ENCODE data around the gene SFMBT1. TPM values are rescaled to one million over a fixed set of nuclear protein-coding genes. Genes with fewer than 3 reads are reported as not detected.

SFMBT1 gene
- total and polyA plus RNA-seq, 9 of the 15 experiments (the other 6 are each of a cell fraction or from before 2014, with no cell fraction given) = 0.76 to 6.6 (median 3.6) TPM

GRCh38 chr3:53074366-53074696, 28.5 kb upstream of the SFMBT1 start (continued):
- TF ChIP-seq MNT (conservative IDR thresholded peaks at IDR 0.05) = no peak
- TF ChIP-seq PHB (CRISPR knock-in tag; IDR thresholded peaks at IDR 0.05) = no peak
- TF ChIP-seq, protein P1, sequence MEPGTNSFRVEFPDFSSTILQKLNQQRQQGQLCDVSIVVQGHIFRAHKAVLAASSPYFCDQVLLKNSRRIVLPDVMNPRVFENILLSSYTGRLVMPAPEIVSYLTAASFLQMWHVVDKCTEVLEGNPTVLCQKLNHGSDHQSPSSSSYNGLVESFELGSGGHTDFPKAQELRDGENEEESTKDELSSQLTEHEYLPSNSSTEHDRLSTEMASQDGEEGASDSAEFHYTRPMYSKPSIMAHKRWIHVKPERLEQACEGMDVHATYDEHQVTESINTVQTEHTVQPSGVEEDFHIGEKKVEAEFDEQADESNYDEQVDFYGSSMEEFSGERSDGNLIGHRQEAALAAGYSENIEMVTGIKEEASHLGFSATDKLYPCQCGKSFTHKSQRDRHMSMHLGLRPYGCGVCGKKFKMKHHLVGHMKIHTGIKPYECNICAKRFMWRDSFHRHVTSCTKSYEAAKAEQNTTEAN (CRISPR knock-in tag; IDR thresholded peaks at IDR 0.05) = no peak
- no peak for TF ChIP-seq BRCA1 (IDR thresholded peaks at IDR 0.05)
- no peak for TF ChIP-seq BRCA1 (CRISPR knock-in tag; IDR thresholded peaks at IDR 0.05)
- no peak for TF ChIP-seq POU5F1 (IDR thresholded peaks at IDR 0.05; ENCODE audit: borderline replicate concordance, low read depth, low read length, partially characterized antibody)
- no peak for TF ChIP-seq TCF3 (CRISPR knock-in tag; IDR thresholded peaks at IDR 0.05)
- TF ChIP-seq, protein P2, sequence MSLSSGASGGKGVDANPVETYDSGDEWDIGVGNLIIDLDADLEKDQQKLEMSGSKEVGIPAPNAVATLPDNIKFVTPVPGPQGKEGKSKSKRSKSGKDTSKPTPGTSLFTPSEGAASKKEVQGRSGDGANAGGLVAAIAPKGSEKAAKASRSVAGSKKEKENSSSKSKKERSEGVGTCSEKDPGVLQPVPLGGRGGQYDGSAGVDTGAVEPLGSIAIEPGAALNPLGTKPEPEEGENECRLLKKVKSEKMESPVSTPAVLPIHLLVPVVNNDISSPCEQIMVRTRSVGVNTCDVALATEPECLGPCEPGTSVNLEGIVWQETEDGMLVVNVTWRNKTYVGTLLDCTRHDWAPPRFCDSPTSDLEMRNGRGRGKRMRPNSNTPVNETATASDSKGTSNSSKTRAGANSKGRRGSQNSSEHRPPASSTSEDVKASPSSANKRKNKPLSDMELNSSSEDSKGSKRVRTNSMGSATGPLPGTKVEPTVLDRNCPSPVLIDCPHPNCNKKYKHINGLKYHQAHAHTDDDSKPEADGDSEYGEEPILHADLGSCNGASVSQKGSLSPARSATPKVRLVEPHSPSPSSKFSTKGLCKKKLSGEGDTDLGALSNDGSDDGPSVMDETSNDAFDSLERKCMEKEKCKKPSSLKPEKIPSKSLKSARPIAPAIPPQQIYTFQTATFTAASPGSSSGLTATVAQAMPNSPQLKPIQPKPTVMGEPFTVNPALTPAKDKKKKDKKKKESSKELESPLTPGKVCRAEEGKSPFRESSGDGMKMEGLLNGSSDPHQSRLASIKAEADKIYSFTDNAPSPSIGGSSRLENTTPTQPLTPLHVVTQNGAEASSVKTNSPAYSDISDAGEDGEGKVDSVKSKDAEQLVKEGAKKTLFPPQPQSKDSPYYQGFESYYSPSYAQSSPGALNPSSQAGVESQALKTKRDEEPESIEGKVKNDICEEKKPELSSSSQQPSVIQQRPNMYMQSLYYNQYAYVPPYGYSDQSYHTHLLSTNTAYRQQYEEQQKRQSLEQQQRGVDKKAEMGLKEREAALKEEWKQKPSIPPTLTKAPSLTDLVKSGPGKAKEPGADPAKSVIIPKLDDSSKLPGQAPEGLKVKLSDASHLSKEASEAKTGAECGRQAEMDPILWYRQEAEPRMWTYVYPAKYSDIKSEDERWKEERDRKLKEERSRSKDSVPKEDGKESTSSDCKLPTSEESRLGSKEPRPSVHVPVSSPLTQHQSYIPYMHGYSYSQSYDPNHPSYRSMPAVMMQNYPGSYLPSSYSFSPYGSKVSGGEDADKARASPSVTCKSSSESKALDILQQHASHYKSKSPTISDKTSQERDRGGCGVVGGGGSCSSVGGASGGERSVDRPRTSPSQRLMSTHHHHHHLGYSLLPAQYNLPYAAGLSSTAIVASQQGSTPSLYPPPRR (CRISPR knock-in tag; IDR thresholded peaks at IDR 0.05; ENCODE audit: borderline replicate concordance) = no peak

Measured in K562 (cell line).